GM19351 (cell line): Measurements from ENCODE around the gene DLGAP4.

Source experiments
- ATAC-seq: cut with Tn5 transposase; IDR thresholded peaks from one replicate; pipeline ENCODE4 v1.9.1; 2021; ENCODE audit warnings: mild to moderate bottlenecking, moderate library complexity; ENCODE audit not compliant: unreplicated experiment

The DLGAP4 gene

GRCh38 chr20:36306553-36307411 is 643 bp downstream of the DLGAP4 start:
- ATAC-seq = no peak

DNA sequence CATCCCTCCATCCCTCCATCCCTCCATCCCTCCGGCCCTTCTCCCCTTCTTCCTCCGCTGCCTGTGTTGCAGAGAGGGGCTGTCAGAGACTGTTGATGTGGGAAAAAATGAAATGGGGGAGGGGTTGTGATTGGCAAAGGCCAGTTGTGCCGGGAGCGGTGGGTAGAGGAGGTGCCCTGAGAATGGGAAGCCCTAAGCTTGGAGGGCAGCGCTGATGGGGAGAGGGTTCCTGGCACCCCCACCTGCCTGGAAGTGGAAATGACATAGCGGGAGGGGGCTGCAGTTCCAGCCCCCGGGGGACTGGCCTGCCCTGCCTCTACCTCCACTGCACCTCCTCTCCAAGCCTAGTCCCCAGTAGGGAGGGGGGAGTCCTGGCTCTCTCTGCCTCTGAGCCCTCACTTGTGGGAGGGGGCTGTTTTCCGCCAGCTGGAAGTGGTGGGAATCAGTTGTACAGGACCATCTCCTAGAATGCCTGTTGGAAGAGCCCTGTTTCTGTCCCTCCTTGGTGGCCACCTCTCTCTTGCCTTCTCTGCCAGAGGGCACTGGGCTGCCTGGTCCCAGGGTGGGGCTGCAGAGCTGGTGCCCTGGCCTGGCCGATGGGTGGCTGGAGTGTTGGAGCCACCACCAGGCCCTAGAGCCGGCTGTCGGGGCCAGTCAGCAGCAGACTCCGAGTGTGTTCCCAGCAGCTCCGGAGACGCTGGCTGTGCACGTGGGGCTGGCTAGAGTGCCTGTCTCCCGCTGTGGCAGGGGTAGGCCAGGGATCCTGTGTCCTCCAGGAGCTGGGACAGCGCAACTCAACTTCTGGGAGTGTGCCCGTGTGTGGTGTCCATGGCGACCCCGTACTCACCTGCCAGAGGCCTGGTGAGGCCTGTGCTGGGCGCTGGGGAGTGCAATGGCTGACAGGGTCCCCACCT is 1.5 kb downstream of the DLGAP4 start:
- no peak for ATAC-seq

DNA sequence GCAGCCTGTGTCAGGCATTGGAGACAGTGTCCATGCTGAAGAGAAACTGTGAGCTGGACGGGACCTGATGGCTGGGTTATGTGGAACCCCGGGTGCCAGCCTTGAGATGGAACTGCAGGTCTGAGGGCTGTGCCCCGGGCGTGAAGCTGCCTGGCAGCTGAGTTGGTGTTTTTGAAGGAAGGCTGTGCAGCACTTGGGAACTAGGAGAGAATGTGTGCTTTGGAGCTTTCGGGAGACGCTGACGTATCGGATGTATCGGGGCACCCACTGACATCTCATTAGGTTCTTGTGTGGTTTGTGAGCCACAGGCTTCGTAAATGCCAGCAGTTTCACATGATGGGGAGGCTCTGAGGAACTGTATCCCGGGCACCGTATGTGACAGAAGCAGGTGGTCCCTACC is 2.2 kb downstream of the DLGAP4 start:
- no peak for ATAC-seq

GRCh38 chr20:36308986-36309385 is 2.8 kb downstream of the DLGAP4 start:
- no peak for ATAC-seq

- ATAC-seq = no peak
Observed at GRCh38 chr20:36309643-36310042, 3.5 kb downstream of the DLGAP4 start.

DNA sequence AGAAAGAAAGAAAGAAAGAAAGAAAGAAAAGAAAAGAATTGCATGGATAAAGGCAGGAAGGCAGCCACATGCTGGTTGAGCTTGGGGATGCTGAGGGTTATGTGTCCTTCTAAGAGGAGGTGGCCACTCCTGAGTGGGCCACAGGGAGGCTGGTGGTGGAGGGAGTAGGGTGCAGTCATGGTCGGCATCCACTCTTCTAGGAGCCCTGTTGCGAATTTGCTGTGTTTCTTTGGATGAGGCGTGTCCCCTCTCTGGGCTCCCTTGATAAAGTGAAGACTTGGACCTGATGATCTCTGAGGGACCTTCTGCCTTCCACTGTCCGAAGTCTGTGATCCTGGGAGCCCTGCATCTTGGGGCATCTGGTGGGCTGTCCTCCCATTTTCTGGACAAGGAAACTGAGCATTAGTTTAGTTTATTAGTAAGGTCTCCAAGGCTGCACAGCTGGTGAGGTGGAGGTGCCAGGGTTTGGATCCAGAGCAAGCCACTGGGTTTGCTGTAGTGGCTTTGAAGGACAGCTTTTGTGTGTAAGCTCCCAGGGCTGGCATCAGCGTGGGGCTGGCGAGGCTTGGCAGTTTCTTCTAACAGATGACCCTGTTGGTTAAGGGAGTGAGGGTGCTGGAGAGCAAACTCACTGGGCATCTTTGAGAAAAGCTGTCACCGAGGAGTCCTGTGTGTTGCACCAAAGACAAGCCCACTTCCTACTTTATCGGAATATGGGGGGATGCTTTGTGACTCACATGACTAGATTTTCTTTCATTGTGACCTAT is 4.3 kb downstream of the DLGAP4 start:
- no peak for ATAC-seq

GRCh38 chr20:36311141-36311853 is 5.2 kb downstream of the DLGAP4 start:
- no peak for ATAC-seq

- ATAC-seq = no peak
Observed at GRCh38 chr20:36311854-36312723, 6.0 kb downstream of the DLGAP4 start.

- no peak for ATAC-seq
Observed at GRCh38 chr20:36312724-36313441, 6.7 kb downstream of the DLGAP4 start.

DNA sequence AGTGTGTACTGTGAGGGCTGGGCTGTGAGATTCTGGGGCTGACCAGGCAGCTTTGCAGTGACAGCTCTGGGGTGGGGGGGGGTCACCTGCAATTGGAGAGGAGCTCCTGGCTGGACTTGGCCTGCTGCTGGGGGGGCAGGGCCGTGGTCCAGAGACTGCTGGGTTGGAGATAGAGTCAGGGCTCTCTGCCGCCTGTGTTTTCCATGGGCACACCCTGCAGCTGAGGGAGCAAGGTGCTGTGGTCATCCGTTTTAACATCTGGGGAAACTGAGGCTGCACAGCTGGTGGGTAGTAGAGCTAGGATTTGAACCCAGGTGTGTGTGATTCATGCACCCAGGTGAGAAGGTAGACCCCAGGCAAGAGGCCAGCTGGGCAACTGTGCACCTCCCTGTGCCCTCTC is 7.3 kb downstream of the DLGAP4 start:
- ATAC-seq = no peak

GRCh38 chr20:36313926-36314325 is 7.8 kb downstream of the DLGAP4 start:
- no peak for ATAC-seq

GRCh38 chr20:36314734-36315544 is 8.8 kb downstream of the DLGAP4 start:
- ATAC-seq = no peak

GRCh38 chr20:36315545-36316351 is 9.6 kb downstream of the DLGAP4 start:
- ATAC-seq = no peak

- ATAC-seq = no peak
Observed at GRCh38 chr20:36317675-36318074, 11.5 kb downstream of the DLGAP4 start.

DNA sequence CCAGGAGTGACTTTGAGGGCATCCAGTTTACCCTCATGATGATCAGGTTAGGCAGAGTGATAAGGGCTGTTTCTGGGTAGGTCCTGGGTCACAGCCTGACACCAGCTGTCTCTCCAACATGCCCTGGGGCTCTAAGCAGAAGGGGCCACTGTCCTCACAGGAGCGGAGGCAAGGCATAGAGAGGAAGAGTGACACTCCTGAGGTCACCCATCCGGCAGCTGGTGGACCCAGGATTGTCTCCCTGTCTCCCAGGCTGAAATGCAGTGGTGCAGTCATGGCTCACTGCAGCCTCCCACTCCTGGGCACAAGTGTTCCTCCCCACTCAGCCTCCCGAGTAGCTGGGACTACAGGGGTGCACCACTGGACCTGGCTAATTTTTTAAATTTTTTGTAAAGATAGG is 12.0 kb downstream of the DLGAP4 start:
- no peak for ATAC-seq

GRCh38 chr20:36319356-36320260 is 13.5 kb downstream of the DLGAP4 start:
- no peak for ATAC-seq
